A549 (cell line): ENCODE data around the gene DHRS7B. TPM values are rescaled to one million over a fixed set of nuclear protein-coding genes. Genes with fewer than 3 reads are reported as not detected.

ENCODE experiments used
- ATAC-seq, 2 experiments: fragments of 200-7000 bp in 1 of 2; fragments of >200 bp in 1 of 2; cut with Nextera tagmentation in 1 of 2; cut with Tn5 transposase in 1 of 2; 3 replicates each; pipeline versions ENCODE4 v1.8.0 to v1.9.1; 2018 to 2020; ENCODE audit warnings: mild to moderate bottlenecking in 1 of 2, moderate library complexity in 1 of 2
- CTCF ChIA-PET: fragments of 300-600 bp; sonication (Branson Sonifier 250); formaldehyde crosslinking; extraction: SDS; loops from one replicate; lab custom pipeline; 2021; ENCODE audit warnings: antibody characterized with exemption, inconsistent platforms; lab: Yijun Ruan, JAX
- POLR2A ChIA-PET: fragments of 350-600 bp; formaldehyde crosslinking; extraction: SDS; loops from one replicate; lab custom pipeline; 2021; ENCODE audit warnings: antibody characterized with exemption, inconsistent platforms; lab: Yijun Ruan, JAX
- DNase-seq, 2 experiments: peaks; one replicate each; pipeline versions ENCODE4 v3.0.0 to v3.0.0-alpha.2; 2011 to 2016; ENCODE audit warnings: low read depth in 1 of 2, low spot score in 1 of 2
- FAIRE-seq: peaks from 2 replicates; lab custom pipeline; 2011; peaks lifted over from hg19 to GRCh38; lab: Jason Lieb, UNC
- H3K27ac ChIP-seq, 2 experiments: fragments of >200 bp; sonication (Bioruptor Twin); formaldehyde crosslinking; 3 replicates each; pipeline ENCODE4 v1.5.1; 2016 to 2017
- H3K4me1 ChIP-seq: fragments of >200 bp; sonication (Bioruptor Twin); formaldehyde crosslinking; 3 replicates; pipeline ENCODE4 v1.6.1; 2016
- H3K4me2 ChIP-seq: fragments of >200 bp; sonication (Bioruptor Twin); formaldehyde crosslinking; 3 replicates; pipeline ENCODE4 v1.6.1; 2016
- H3K4me3 ChIP-seq: fragments of >200 bp; sonication (Bioruptor Twin); formaldehyde crosslinking; 3 replicates; pipeline ENCODE4 v1.5.1; 2016
- H3K9me3 ChIP-seq: fragments of >200 bp; sonication (Bioruptor Twin); formaldehyde crosslinking; 3 replicates; pipeline ENCODE4 v1.6.1; 2016
- EP300 ChIP-seq, 2 experiments: fragments of >200 bp; sonication (Bioruptor Twin); formaldehyde crosslinking; IDR thresholded peaks; 2 replicates in 1 of 2; 3 replicates in 1 of 2; pipeline ENCODE4 v1.6.1; 2016 to 2017
- ESRRA ChIP-seq: fragments of 150-350 bp; IDR thresholded peaks from 2 replicates; pipeline ENCODE4 v1.6.1; 2014; ENCODE audit warnings: mild to moderate bottlenecking, low read length, borderline replicate concordance
- FOSL2 ChIP-seq, 2 experiments: fragments of 450-650 bp in 1 of 2; fragments of >200 bp in 1 of 2; sonication (Bioruptor Twin) in 1 of 2; formaldehyde crosslinking; IDR thresholded peaks; 2 replicates each; pipeline versions ENCODE4 v1.5.0 to v1.6.1; 2016 to 2020; ENCODE audit warnings: mild to moderate bottlenecking in 1 of 2, moderate library complexity in 1 of 2
- FOXS1 ChIP-seq: fragments of 250-450 bp; sonication (Bioruptor Pico); IDR thresholded peaks from 2 replicates; pipeline ENCODE4 v1.5.0; 2020; ENCODE audit warnings: mild to moderate bottlenecking, moderate library complexity
- GATA3 ChIP-seq: IDR thresholded peaks from 2 replicates; pipeline ENCODE4 v1.6.1; 2012; ENCODE audit warnings: borderline replicate concordance
- HES2 ChIP-seq: fragments of >200 bp; sonication (Bioruptor Twin); formaldehyde crosslinking; IDR thresholded peaks from 2 replicates; pipeline ENCODE4 v1.6.1; 2016
- HMGXB4 ChIP-seq: fragments of 250-450 bp; sonication (Bioruptor Pico); IDR thresholded peaks from 2 replicates; pipeline ENCODE4 v1.5.0; 2021; ENCODE audit warnings: mild to moderate bottlenecking, moderate library complexity, borderline replicate concordance
- HOXB13 ChIP-seq: fragments of 250-450 bp; sonication (Bioruptor Pico); IDR thresholded peaks from 2 replicates; pipeline ENCODE4 v1.5.0; 2020; ENCODE audit warnings: low read depth, mild to moderate bottlenecking, moderate library complexity
- JUNB ChIP-seq: fragments of >200 bp; sonication (Bioruptor Twin); formaldehyde crosslinking; IDR thresholded peaks from 2 replicates; pipeline ENCODE4 v1.6.1; 2016
- KDM5A ChIP-seq: fragments of 200-600 bp; sonication (generic); IDR thresholded peaks from 2 replicates; pipeline ENCODE4 v1.6.1; 2016; ENCODE audit warnings: antibody characterized with exemption, mild to moderate bottlenecking
- MAFK ChIP-seq: fragments of 450-650 bp; IDR thresholded peaks from 2 replicates; pipeline ENCODE4 v1.6.1; 2014; ENCODE audit not compliant: partially characterized antibody
- USF2 ChIP-seq: fragments of 450-650 bp; IDR thresholded peaks from 2 replicates; pipeline ENCODE4 v1.6.1; 2014; ENCODE audit warnings: antibody characterized with exemption
- WGBS: methylation state at CpG from one replicate; pipeline ENCODE4 v1.1.6; 2017; ENCODE audit errors: missing lambda C conversion rate; 5-methylcytosine and 5-hydroxymethylcytosine counted together
- polyA plus RNA-seq, 4 experiments: library from polyadenylated mRNA; depleted of rRNA in 3 of 4; stranded (reverse); fragments of >200 nt; fragmentation: RNase III in 1 of 4; extraction: RNeasy Plus Mini Kit Qiagen cat#74134 plus additional on column Dnase treatment in 1 of 4; gene quantifications; 2 replicates in 3 of 4; 3 replicates in 1 of 4; pipeline ENCODE4 v1.2.3, GENCODE V29; 2011 to 2017
- TF ChIP-seq, protein P1 (sequence below): IDR thresholded peaks from 2 replicates; pipeline ENCODE4 v1.6.1; 2012; ENCODE audit warnings: low read depth, borderline replicate concordance

DHRS7B gene
- polyA plus RNA-seq, 2 of the 4 experiments (the other 2 are of a cell fraction) = 23.6 to 25.4 TPM

- FAIRE-seq (peak; percentile 84), ATAC-seq (no peak), DNase-seq (no peak)
- CTCF ChIA-PET = interaction anchor here (1.5 kb wide), 1 partner anchor 12 kb away, joined by 4 read pairs; no protein-coding TSS in a partner anchor
- Histone ChIP-seq H3K9me3 (no peaks in the 10 kb centered on the region), H3K4me1 (no peaks in the 10 kb centered on the region), H3K4me2 (no peak overlapping the region), H3K4me3 (no peak overlapping the region), H3K27ac (no peak overlapping the region)
- TF ChIP-seq ESRRA (no peak), MAFK (no peak), GATA3 (no peak), USF2 (no peak), KDM5A (no peak), HMGXB4 (CRISPR knock-in tag) (no peak)
- TF ChIP-seq, protein P1, sequence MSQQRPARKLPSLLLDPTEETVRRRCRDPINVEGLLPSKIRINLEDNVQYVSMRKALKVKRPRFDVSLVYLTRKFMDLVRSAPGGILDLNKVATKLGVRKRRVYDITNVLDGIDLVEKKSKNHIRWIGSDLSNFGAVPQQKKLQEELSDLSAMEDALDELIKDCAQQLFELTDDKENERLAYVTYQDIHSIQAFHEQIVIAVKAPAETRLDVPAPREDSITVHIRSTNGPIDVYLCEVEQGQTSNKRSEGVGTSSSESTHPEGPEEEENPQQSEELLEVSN = no peak
- WGBS = 81% methylated on average over 7 of the region's 7 CpGs
- POLR2A ChIA-PET = no interaction called here
Measured at GRCh38 chr17:21089933-21090901, 36.5 kb upstream of the DHRS7B start.

DNA sequence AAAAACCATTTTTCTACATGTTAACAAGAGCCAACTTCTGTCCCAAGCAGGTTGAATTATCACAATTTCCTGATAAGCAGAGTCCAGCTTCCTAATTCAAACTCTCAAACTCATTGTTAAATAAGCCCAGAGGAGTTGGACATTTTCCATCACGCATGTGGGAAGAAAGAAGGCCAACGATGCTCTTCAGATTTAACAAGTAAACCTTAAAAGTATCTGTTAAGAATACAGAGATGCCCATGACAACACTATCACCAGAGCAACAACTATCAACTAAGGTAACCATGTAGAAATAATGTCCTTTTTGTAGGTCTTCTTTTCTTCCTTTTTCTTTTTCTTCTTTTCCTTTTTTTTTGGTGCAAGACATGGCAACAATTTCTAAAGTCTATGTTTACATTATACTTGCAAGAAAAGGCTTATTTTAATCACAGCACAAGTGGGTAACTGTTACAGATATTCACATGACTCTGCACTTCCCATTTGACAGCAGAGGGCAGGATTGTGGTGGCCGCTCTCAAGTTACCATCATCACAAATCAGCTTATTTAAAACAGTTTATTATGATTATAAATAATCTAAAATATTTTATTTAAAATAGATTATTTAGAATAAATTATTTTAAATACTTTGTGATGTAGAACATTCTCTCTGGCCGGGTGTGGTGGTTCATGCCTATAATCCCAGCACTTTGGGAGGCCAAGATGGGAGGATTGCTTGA is 35.7 kb upstream of the DHRS7B start:
- Histone ChIP-seq H3K27ac (no peak overlapping the region), H3K4me1 (no peaks in the 10 kb centered on the region), H3K9me3 (no peaks in the 10 kb centered on the region), H3K4me3 (no peak overlapping the region), H3K4me2 (no peak overlapping the region)
- no peak for DNase-seq
- peak; percentile 96 for FAIRE-seq
- no peak for ATAC-seq
- POLR2A ChIA-PET = no interaction called here
- no peak for TF ChIP-seq FOXS1 (CRISPR knock-in tag)
- no peak for TF ChIP-seq EP300 (IDR thresholded peaks at IDR 0.05)
- TF ChIP-seq FOSL2 (IDR thresholded peaks at IDR 0.05) = no peak
- TF ChIP-seq FOSL2 (CRISPR knock-in tag; IDR thresholded peaks at IDR 0.05) = no peak
- no peak for TF ChIP-seq KDM5A
- CTCF ChIA-PET = interaction anchor here (1.5 to 3.3 kb wide), 4 partner anchors 9 to 28 kb away, joined by 4 to 14 read pairs (median 8); no protein-coding TSS in a partner anchor
- 79% methylated on average over 4 of the region's 4 CpGs for WGBS

DNA sequence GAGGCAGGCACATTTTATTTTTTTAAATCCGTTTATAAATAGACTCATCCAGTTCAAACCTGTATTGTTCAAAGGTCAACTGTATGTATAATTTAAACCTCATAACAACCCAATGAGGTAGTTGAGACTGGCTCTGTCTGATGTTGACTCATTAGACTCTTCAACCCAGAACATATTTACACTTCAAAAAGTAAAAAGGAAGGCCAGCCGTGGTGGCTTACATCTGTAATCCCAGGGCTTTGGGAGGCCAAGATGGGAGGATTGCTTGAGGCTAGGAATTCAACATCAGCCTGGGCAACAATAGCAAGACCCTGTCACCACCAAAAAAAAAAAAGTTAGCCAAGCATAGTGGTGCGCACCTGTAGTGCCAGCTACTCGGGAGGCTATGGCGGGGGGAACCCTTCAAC is 32.5 kb upstream of the DHRS7B start:
- FAIRE-seq (no peak), DNase-seq (peak in 1 of 2 experiments; percentile 14), ATAC-seq (no peak)
- H3K9me3 ChIP-seq = no peaks in the 10 kb centered on the region
- ChIA-PET POLR2A (interaction anchor here (1.3 kb wide), 1 partner anchor 51 kb away, joined by 5 read pairs; the partner anchor contains the start of gene USP22), CTCF (interaction anchor here (0.6 to 3.3 kb wide), 4 partner anchors 25 to 1164 kb away, joined by 3 to 14 read pairs (median 8); no protein-coding TSS in a partner anchor)
- peak overlapping the region; percentile 14; the same call in 1 of the 3 replicates for H3K4me2 ChIP-seq
- TF ChIP-seq HOXB13 (CRISPR knock-in tag) (no peak), JUNB (no peak), USF2 (no peak), HES2 (no peak)
- H3K4me3 ChIP-seq = no peak overlapping the region
- WGBS = 60% methylated on average over 5 of the region's 5 CpGs
- no peak overlapping the region for H3K27ac ChIP-seq
- 0 out of 3 replicates have a peak, but pooled peaks cover 4% of the 10 kb centered on the region for H3K4me1 ChIP-seq
